Stomach (tissue), 9 donors: Measurements from ENCODE around the gene SMARCA4. TPM values are rescaled to one million over a fixed set of nuclear protein-coding genes. Genes with fewer than 3 reads are reported as not detected.

Source experiments
- DNase-seq, 2 donors: peaks; one replicate each; pipeline versions ENCODE4 v3.0.0 to v3.0.0-alpha.2; 2013 to 2019
- H3K27ac ChIP-seq, 5 donors: fragments of 200-600 bp in 4 of 5; sonication (generic) in 4 of 5; one replicate each; pipeline ENCODE4 v1.5.1; 2013 to 2019; ENCODE audit warnings: mild to moderate bottlenecking in 1 of 5, moderate library complexity in 1 of 5
- H3K27me3 ChIP-seq, 3 donors: fragments of 200-600 bp; sonication (generic); one replicate each; pipeline ENCODE4 v1.5.1; 2017 to 2019; ENCODE audit warnings: mixed run types in 1 of 3
- H3K36me3 ChIP-seq, 4 donors: fragments of 200-600 bp; sonication (generic); 1 replicate in 3 of 4; 2 replicates in 1 of 4; pipeline ENCODE4 v1.5.1; 2016 to 2019
- H3K4me1 ChIP-seq, 4 donors: fragments of 200-600 bp; sonication (generic); one replicate each; pipeline ENCODE4 v1.5.1; 2016 to 2019
- H3K4me3 ChIP-seq, 4 donors: fragments of 200-600 bp; sonication (generic) in 3 of 4; one replicate each; pipeline ENCODE4 v1.5.1; 2016 to 2019; ENCODE audit warnings: mild to moderate bottlenecking in 1 of 4
- H3K9me3 ChIP-seq, 4 donors: fragments of 200-600 bp; sonication (generic); one replicate each; pipeline ENCODE4 v1.5.1; 2016 to 2019
- EP300 ChIP-seq: sonication (generic); formaldehyde crosslinking; IDR thresholded peaks from one replicate; pipeline ENCODE4 v1.6.1; 2017; ENCODE audit warnings: antibody characterized with exemption
- POLR2A ChIP-seq, 4 donors: fragments of 450-650 bp; IDR thresholded peaks; one replicate each; pipeline ENCODE4 v1.6.1; 2016; ENCODE audit warnings: antibody characterized with exemption in 4 of 4, control low read depth in 2 of 4, mild to moderate bottlenecking in 1 of 4, moderate library complexity in 1 of 4
- POLR2AphosphoS5 ChIP-seq, 3 donors: sonication (generic); formaldehyde crosslinking; IDR thresholded peaks; one replicate each; pipeline ENCODE4 v1.6.1; 2016; ENCODE audit warnings: antibody characterized with exemption in 3 of 3
- WGBS, 5 donors: extraction: QIAGEN DNeasy Blood & Tissue Kit in 3 of 5; methylation state at CpG; one replicate each; pipeline versions ENCODE4 v1.1.5 to v1.1.7; 2013 to 2018; 5-methylcytosine and 5-hydroxymethylcytosine counted together
- intact Hi-C: fragments of 100-400 bp; cut with DNase I; formaldehyde crosslinking; loops from one replicate; pipeline ENCODE4 v1.15.1; 2023; ENCODE audit warnings: low total_unique reads
- polyA plus RNA-seq, 3 donors: library from polyadenylated mRNA; stranded (reverse); fragments of 200-250 nt; gene quantifications; one replicate each; pipeline ENCODE4 v1.2.3, GENCODE V29; 2013
- total RNA-seq, 5 donors: library from RNA; depleted of rRNA; stranded (reverse); fragments of >200 nt; gene quantifications; one replicate each; pipeline versions ENCODE4 v1.1.0 to v1.2.3, GENCODE V29; 2014 to 2016
- TF ChIP-seq, protein P1 (sequence below), 7 experiments: fragments of 450-650 bp in 4 of 7; fragments of 200-600 bp in 3 of 7; sonication (generic) in 3 of 7; IDR thresholded peaks; one replicate each; pipeline ENCODE4 v1.5.1; 2016 to 2019; ENCODE audit warnings: antibody characterized with exemption in 7 of 7, control low read depth in 2 of 7, mild to moderate bottlenecking in 1 of 7
- donor health status: healthy with polysubstance abuse.
- donor health status: Bipolar disorder and iron deficiency.
- donor health status: healthy.

Gene SMARCA4
- total and polyA plus RNA-seq, 8 donors, result 28.6 to 158 (median 60.9) TPM

- Histone ChIP-seq H3K27ac (peak overlapping the region; percentile 83 to 93 (median 90)), H3K4me1 (peaks cover 6 to 21% (median 14%) of the 10 kb centered on the region in 4 donors), H3K36me3 (peaks cover 27 to 84% (median 82%) of the 10 kb centered on the region in 4 donors), H3K9me3 (no peaks in the 10 kb centered on the region), H3K27me3 (no peaks in the 10 kb centered on the region), H3K4me3 (no peak overlapping the region)
- peak in 2 of 3 donors; percentile 41 to 93 for TF ChIP-seq POLR2AphosphoS5 (IDR thresholded peaks at IDR 0.05)
- TF ChIP-seq, protein P1, sequence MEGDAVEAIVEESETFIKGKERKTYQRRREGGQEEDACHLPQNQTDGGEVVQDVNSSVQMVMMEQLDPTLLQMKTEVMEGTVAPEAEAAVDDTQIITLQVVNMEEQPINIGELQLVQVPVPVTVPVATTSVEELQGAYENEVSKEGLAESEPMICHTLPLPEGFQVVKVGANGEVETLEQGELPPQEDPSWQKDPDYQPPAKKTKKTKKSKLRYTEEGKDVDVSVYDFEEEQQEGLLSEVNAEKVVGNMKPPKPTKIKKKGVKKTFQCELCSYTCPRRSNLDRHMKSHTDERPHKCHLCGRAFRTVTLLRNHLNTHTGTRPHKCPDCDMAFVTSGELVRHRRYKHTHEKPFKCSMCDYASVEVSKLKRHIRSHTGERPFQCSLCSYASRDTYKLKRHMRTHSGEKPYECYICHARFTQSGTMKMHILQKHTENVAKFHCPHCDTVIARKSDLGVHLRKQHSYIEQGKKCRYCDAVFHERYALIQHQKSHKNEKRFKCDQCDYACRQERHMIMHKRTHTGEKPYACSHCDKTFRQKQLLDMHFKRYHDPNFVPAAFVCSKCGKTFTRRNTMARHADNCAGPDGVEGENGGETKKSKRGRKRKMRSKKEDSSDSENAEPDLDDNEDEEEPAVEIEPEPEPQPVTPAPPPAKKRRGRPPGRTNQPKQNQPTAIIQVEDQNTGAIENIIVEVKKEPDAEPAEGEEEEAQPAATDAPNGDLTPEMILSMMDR (IDR thresholded peaks at IDR 0.05), result no peak
- intact Hi-C loops, result no loop called here
- WGBS, 5 donors, result 43 to 75% (median 50%) methylated on average over 12 to 13 of the region's 13 CpGs
- peak; percentile 67 to 97 for DNase-seq
Observed at GRCh38 chr19:11041966-11042627, 81.3 kb downstream of the SMARCA4 start.

- peaks cover 7 to 80% (median 73%) of the 10 kb centered on the region in 4 donors for H3K36me3 ChIP-seq
- TF ChIP-seq POLR2A (IDR thresholded peaks at IDR 0.05) (no peak), EP300 (no peak), POLR2AphosphoS5 (IDR thresholded peaks at IDR 0.05) (no peak)
- TF ChIP-seq, protein P1 (IDR thresholded peaks at IDR 0.05), result no peak
- no peak overlapping the region for H3K27ac ChIP-seq
- H3K9me3 ChIP-seq, result no peaks in the 10 kb centered on the region
- WGBS, 5 donors, result 76 to 87% (median 83%) methylated on average over 10 of the region's 10 CpGs
- no peaks in the 10 kb centered on the region for H3K27me3 ChIP-seq
- peaks cover 6 to 28% (median 18%) of the 10 kb centered on the region in 4 donors for H3K4me1 ChIP-seq
- DNase-seq, result no peak
- no peak overlapping the region for H3K4me3 ChIP-seq
- intact Hi-C loops, result no loop called here
Observed at GRCh38 chr19:11044431-11044830, 83.6 kb downstream of the SMARCA4 start.

DNA sequence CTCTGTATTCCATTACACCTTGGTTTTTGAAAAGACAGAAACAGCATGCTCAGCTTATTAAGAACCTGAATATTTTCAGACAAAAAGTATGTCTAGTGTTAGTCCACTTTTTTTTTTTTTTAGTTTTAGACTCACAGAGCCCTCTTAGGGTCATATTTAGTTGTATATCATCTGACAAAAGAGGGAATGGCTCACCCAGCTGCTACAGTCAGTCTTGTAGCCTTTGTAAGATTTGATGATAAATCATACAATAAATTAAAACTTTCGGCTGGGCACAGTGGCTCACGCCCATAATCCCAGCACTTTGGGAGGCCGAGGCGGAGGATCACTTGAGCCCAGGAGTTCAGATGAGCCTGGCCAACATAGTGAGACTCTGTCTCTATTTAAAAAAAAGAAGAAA lies 84.7 kb downstream of the SMARCA4 start:
- H3K4me1 ChIP-seq, result peaks cover 6 to 32% (median 24%) of the 10 kb centered on the region in 4 donors
- 93 to 99% (median 98%) methylated on average over 4 of the region's 4 CpGs for WGBS, 5 donors
- H3K36me3 ChIP-seq, result peaks cover 12 to 81% (median 72%) of the 10 kb centered on the region in 4 donors
- no peak overlapping the region for H3K27ac ChIP-seq
- intact Hi-C loops, result no loop called here
- H3K9me3 ChIP-seq, result no peaks in the 10 kb centered on the region
- no peak overlapping the region for H3K4me3 ChIP-seq
- DNase-seq, result no peak
- H3K27me3 ChIP-seq, result no peaks in the 10 kb centered on the region
- TF ChIP-seq EP300 (no peak), POLR2A (IDR thresholded peaks at IDR 0.05) (no peak), POLR2AphosphoS5 (IDR thresholded peaks at IDR 0.05) (no peak)
- TF ChIP-seq, protein P1 (IDR thresholded peaks at IDR 0.05), result no peak

GRCh38 chr19:11046605-11047354 lies 86.0 kb downstream of the SMARCA4 start:
- no peaks in the 10 kb centered on the region for H3K9me3 ChIP-seq
- no peaks in the 10 kb centered on the region for H3K27me3 ChIP-seq
- peaks cover 7 to 74% (median 64%) of the 10 kb centered on the region in 4 donors for H3K36me3 ChIP-seq
- H3K4me1 ChIP-seq, result peaks cover 6 to 27% (median 19%) of the 10 kb centered on the region in 4 donors
- H3K27ac ChIP-seq, result no peak overlapping the region
- no peak for DNase-seq
- TF ChIP-seq EP300 (no peak), POLR2A (IDR thresholded peaks at IDR 0.05) (no peak), POLR2AphosphoS5 (IDR thresholded peaks at IDR 0.05) (no peak)
- TF ChIP-seq, protein P1 (IDR thresholded peaks at IDR 0.05), result no peak
- WGBS, 5 donors, result 91 to 96% (median 94%) methylated on average over 14 of the region's 14 CpGs
- intact Hi-C loops, result no loop called here
- no peak overlapping the region for H3K4me3 ChIP-seq
